Stimulated activated CD8-positive, alpha-beta memory T cell treated with anti-CD3 and anti-CD28 coated beads, Interleukin-12 subunit alpha, Interleukin-12 subunit beta, amount 100 ng/mL, for 4 hours (primary cell): ENCODE measurements around the gene LMOD1.
"Not testable (repeated sequence)": the region's sequence is repeated elsewhere in the genome, so short reads cannot be mapped to it uniquely, and the experiment has no call there.

ENCODE experiments used
- DNase-seq: peaks from one replicate; pipeline ENCODE4 v3.0.0-alpha.2; 2020; ENCODE audit warnings: low read depth

The LMOD1 gene

GRCh38 chr1:201914456-201915235 is 31.7 kb downstream of the LMOD1 start:
- DNase-seq = no peak

GRCh38 chr1:201912832-201913231 is 33.5 kb downstream of the LMOD1 start:
- DNase-seq = no peak

GRCh38 chr1:201911826-201912571 is 34.3 kb downstream of the LMOD1 start:
- no peak for DNase-seq

DNA sequence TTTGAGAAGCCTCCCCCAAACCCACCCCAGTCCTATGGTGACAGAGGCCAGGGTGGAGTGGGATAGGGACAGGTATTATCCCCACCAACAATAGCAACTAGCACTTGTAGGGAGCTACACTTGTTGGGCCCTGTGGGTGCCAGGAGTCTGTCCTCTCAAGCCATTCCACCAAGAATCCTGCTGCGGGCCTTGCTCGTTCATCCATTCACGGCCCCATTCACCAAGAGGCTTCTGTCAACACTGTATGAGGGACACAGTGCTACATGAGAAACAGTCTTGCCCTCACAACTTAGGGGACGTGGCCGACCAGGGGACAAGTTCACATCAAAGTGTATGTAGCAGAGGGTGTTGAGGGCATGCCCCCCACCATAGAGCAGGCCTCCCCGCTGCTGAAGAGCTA is 38.7 kb downstream of the LMOD1 start:
- DNase-seq = no peak

- no peak for DNase-seq
Observed at GRCh38 chr1:201906336-201906735, 40.0 kb downstream of the LMOD1 start.

DNA sequence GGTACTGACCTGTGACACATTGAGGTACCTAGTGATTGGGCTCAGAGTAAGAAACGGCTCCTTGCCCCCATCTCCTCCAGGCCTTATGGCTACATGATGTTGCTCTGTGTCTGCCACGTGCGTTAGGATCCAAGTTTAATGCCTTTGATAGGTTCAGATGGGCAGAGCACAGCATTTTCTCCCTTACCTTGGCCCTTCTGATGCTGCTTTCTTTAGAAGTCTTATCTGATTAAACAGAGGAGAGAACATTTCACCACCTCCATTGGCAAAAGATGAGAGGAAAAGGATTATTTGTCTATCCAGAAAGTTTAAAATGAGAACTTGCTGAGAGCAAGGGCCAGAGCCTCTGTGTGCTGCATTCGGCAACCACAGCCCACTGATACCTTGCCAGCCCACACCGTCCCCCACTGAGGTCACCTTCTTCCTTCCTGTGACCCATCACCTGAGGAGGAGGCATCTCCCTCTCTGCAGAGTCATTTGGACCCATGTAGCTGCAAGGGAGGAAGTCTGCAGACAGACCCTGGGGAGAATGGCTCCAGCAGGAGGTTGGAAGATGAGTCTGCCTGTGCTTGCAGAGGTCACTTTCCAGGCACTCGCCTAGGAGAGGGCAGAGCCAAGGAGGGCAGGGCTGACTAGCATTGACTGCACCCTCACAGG is 41.0 kb downstream of the LMOD1 start:
- DNase-seq = no peak

- DNase-seq = no peak
Observed at GRCh38 chr1:201904579-201904978, 41.8 kb downstream of the LMOD1 start.

GRCh38 chr1:201903135-201903534 is 43.2 kb downstream of the LMOD1 start:
- DNase-seq = no peak

GRCh38 chr1:201902198-201902597 is 44.1 kb downstream of the LMOD1 start:
- DNase-seq = no peak

DNA sequence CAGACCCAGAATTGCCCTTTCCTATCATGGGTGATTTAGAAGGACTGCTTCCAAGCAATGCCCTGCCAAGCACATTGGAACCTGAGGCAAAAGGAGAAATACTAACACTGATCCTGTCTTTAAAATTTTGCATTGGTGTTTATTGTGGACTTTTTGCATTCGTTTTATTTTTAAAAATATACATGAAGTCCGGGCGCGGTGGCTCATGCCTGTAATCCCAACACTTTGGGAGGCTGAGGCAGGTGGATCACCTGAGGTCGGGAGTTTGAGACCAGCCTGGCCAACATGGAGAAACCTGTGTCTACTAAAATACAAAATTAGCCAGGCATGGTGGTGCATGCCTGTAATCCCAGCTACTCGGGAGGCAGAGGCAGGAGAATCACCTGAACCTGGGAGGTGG is 45.3 kb downstream of the LMOD1 start:
- not testable (repeated sequence) for DNase-seq

DNA sequence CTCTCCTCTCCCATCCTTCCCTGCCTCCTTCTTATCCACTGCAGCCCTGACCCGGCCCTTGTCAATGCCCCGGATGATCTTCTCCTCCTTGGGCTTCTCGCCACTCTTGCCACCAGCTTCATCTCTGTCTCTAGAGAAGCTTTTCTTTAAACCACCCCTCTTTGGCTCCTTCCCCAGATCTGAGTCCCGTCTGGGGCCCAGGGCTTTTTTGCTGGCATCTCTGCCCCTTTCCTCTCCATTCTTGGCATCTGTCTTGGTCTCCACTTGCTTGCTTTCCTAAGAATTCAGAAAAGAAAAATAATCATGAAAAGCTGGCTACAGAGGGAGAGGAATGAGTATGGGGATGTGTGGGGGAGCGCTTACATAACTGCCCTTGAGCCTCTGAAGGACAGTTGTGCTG is 45.9 kb downstream of the LMOD1 start:
- no peak for DNase-seq

DNA sequence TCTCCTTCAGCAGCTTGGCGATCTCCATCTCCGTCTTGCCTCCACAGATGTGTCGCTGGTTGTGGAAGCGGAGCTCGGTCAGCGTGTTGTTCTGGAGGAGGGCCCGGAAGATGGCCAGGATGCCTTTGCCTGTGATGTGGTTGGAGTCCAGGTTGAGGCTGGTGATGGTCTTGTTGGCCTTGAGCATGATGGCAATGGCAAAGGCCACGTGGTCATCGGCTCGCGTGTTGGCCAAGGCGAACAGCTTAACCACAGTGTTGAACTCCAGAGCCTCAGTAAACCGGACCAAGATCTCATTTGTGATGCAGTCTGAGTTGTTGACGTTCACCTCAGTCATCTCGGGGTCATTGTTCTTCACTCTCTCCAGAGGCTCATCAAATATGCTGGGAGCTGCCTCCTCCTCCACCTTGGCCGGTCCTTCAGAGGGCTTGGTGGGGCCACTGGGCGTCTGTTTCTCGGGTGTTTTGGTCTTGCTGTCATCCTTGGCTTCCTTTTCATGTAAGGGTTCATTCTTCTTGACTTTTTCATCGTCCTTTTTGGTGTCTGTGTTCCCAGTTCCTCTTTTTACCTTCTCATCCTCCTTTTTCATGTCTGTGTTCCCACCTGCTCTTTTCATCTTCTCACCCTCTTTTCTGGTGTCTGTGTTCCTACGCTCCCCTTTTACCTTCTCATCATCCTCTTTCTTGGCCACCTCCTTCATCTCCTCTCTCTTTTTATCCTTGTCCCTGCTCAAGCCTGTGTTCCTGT is 46.5 kb downstream of the LMOD1 start:
- no peak for DNase-seq

GRCh38 chr1:201898992-201899391 is 47.4 kb downstream of the LMOD1 start:
- no peak for DNase-seq

DNA sequence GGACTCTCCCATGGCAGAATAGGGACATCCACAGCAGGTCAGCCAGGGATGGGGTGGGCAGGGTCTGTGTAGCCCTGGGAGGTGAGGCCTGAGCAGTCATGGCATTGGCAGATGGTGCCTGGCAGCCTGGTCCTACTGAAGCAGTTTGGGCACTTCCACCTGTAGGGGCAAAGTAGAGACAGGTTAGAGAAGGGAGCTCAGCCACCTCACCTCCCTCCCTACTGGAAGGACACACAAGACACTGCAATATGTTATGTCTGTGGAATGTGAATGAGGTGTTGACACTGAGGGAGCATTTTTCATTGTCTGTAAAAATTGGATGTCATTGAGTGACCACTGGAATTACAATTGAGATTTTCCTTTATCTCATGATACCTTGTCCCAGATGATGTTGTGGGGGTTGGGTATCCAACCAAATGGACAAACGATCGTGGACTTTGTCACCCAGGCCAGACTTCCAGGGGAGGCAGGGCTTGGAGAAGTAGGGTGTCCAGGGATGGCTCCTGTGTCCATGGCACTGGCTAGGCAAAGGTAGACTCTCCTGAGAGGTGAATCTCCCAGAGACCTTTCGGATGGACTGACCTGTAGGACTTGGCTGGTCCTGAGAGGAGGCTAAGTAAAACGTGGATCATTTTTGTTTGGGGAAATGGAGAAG is 48.0 kb downstream of the LMOD1 start:
- no peak for DNase-seq

DNA sequence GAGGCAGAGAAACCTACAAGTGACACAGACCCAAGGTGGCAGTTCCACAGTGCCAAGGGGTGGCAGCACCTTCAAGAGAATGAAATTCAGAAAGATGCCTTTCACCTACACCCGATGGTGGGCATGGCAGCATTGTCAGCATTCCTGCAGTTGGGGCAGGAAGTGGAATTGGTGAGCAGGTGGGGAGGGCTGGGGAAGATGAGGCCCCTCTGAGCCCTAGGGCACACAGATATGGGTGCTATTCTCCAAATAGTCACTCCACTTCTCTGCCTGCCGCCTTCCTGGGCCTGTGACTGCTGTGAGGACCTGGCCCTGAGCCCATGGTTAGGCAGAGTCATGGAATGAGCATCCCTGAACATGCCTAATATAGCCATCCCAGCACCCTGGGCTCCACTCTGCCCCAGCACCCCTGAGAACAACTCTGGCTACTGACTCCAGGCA is 49.4 kb downstream of the LMOD1 start:
- DNase-seq = no peak

- peak; percentile 57 for DNase-seq
Observed at GRCh38 chr1:201895913-201896807, 50.2 kb downstream of the LMOD1 start.

GRCh38 chr1:201895120-201895665 is 51.2 kb downstream of the LMOD1 start:
- no peak for DNase-seq

- no peak for DNase-seq
Observed at GRCh38 chr1:201894343-201895119, 51.8 kb downstream of the LMOD1 start.

GRCh38 chr1:201893431-201893830 is 52.9 kb downstream of the LMOD1 start:
- no peak for DNase-seq

DNA sequence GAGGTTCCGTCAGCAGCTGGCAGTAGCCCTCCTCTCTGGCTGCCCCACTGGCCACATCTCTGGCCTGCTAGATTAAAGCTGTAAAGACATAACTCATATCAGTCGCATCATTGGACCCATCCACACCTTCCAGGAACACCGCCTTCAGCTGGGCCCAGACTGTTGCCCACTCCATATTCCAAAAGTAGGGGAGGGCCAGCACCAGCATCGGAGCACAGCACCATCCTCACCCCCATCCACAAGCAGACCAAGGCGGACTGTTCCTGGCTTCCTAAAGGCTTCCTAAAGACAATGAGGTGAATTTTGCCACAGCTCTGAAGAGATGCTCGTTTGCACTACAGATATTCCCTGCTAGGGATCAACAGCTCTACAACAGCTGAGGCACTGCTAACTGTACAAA is 54.1 kb downstream of the LMOD1 start:
- no peak for DNase-seq
